OCI-LY1 (cell line): ENCODE results near the gene TMEM9B.

Experiments
- EZH2 ChIP-seq: fragments of 200-600 bp; sonication (generic), shearing (Covaris generic); IDR thresholded peaks from 2 replicates; pipeline ENCODE4 v1.8.0; 2017; ENCODE audit warnings: borderline replicate concordance, mixed run types, mild to moderate bottlenecking, antibody characterized with exemption, low read length, moderate library complexity, mixed read lengths
- TF ChIP-seq, protein P1 (sequence below): fragments of 200-600 bp; sonication (generic), shearing (Covaris generic); IDR thresholded peaks from 2 replicates; pipeline ENCODE4 v1.5.1; 2017; ENCODE audit warnings: mild to moderate bottlenecking, antibody characterized with exemption, low read length, moderate library complexity, mixed read lengths

DNA sequence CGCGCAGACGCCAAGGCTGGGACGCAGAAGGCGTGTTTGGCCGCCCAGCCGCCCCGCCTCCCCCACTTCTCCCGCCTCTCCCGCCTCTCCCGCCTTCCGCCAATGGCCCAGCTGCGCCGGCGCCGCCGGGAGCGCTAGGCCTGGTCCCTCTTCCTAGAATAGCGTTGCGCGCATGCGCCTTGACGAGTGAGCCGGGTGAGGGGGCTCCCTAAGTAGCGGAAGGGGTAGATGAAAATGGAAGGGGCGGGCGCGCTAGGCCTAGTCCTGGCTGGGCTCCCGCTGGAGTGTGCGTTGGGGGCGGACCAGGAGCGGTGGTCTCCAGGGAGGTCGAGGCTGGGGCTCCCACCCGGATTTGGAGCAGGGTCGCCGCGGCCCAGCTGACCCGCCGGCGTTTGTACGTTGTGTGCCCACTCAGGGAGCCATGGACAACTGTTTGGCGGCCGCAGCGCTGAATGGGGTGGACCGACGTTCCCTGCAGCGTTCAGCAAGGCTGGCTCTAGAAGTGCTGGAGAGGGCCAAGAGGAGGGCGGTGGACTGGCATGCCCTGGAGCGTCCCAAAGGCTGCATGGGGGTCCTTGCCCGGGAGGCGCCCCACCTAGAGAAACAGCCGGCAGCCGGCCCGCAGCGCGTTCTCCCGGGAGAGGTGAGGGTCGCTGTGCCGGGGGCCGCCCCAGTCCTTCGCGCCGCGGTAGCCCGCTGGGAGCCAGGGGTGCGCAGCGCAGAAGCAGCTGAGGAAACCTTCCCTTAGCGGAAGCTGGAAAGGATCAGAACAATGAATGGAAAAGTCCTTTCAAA is 53.0 kb downstream of the TMEM9B start, which contains the start of gene AKIP1:
- TF ChIP-seq, protein P1, sequence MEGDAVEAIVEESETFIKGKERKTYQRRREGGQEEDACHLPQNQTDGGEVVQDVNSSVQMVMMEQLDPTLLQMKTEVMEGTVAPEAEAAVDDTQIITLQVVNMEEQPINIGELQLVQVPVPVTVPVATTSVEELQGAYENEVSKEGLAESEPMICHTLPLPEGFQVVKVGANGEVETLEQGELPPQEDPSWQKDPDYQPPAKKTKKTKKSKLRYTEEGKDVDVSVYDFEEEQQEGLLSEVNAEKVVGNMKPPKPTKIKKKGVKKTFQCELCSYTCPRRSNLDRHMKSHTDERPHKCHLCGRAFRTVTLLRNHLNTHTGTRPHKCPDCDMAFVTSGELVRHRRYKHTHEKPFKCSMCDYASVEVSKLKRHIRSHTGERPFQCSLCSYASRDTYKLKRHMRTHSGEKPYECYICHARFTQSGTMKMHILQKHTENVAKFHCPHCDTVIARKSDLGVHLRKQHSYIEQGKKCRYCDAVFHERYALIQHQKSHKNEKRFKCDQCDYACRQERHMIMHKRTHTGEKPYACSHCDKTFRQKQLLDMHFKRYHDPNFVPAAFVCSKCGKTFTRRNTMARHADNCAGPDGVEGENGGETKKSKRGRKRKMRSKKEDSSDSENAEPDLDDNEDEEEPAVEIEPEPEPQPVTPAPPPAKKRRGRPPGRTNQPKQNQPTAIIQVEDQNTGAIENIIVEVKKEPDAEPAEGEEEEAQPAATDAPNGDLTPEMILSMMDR: no peak
- no peak for TF ChIP-seq EZH2
